Endometrial microvascular endothelial cells (primary cell): ENCODE measurements around the gene KRTAP20-2. TPM values are rescaled to one million over a fixed set of nuclear protein-coding genes. Genes with fewer than 3 reads are reported as not detected.

Experiments used
- in situ Hi-C: cut with HindIII; loops from 2 replicates; pipeline ENCODE4 v1.10.0; 2017; ENCODE audit warnings: low sequenced_read_pairs, low pct_unique_long_range_greater_than_20kb; ENCODE audit errors: inconsistent ontology term
- total RNA-seq: library from RNA; depleted of rRNA; stranded (reverse); fragments of >200 nt; gene quantifications from one replicate; pipeline ENCODE4 v1.2.3, GENCODE V29; 2015; ENCODE audit errors: inconsistent ontology term

Gene KRTAP20-2
- not detected for total RNA-seq

GRCh38 chr21:30634906-30635305 is at the start of gene KRTAP20-2:
KRTAP20-2 (plus strand) TSS chr21:30635206; CDS start chr21:30635264, 58 bp downstream.
- in situ Hi-C loops: no loop called here

GRCh38 chr21:30590297-30590696 is 44.7 kb upstream of the KRTAP20-2 start, which contains the start of gene KRTAP22-2:
KRTAP22-2 (minus strand) TSS chr21:30590397.
- in situ Hi-C loops: no loop called here

GRCh38 chr21:30592140-30592539 is 42.9 kb upstream of the KRTAP20-2 start, which contains the start of gene KRTAP6-3:
KRTAP6-3 (plus strand) TSS chr21:30592440; CDS start chr21:30592446, 6 bp downstream.
- in situ Hi-C loops: no loop called here

GRCh38 chr21:30598802-30599201 is 36.2 kb upstream of the KRTAP20-2 start, which contains the start of gene KRTAP6-2:
KRTAP6-2 (minus strand) TSS chr21:30598902; CDS start chr21:30598874, 28 bp downstream.
- in situ Hi-C loops: no loop called here

GRCh38 chr21:30600787-30601186 is 34.2 kb upstream of the KRTAP20-2 start, which contains the start of gene KRTAP22-1:
KRTAP22-1 (plus strand) TSS chr21:30601087.
- in situ Hi-C loops: no loop called here

- in situ Hi-C loops: no loop called here
These were observed 29.0 kb upstream of the KRTAP20-2 start for GRCh38 chr21:30605968-30606367.

GRCh38 chr21:30612132-30612531 is 22.9 kb upstream of the KRTAP20-2 start:
- in situ Hi-C loops: no loop called here

GRCh38 chr21:30613836-30614235 is 21.2 kb upstream of the KRTAP20-2 start, which contains the start of gene KRTAP6-1:
KRTAP6-1 (minus strand) TSS chr21:30613930; CDS start chr21:30613904, 26 bp downstream.
- in situ Hi-C loops: no loop called here

- in situ Hi-C loops: no loop called here
These were observed 19.8 kb upstream of the KRTAP20-2 start for GRCh38 chr21:30615199-30615598.

- in situ Hi-C loops: no loop called here
These were observed 18.9 kb upstream of the KRTAP20-2 start, which contains the start of gene KRTAP20-1 for GRCh38 chr21:30616125-30616524. KRTAP20-1 (plus strand) TSS chr21:30616425; CDS start chr21:30616455, 30 bp downstream.

- in situ Hi-C loops: no loop called here
These were observed 14.9 kb upstream of the KRTAP20-2 start for GRCh38 chr21:30620080-30620479.

GRCh38 chr21:30620522-30620921 is 14.5 kb upstream of the KRTAP20-2 start, which contains the start of gene KRTAP20-4:
KRTAP20-4 (plus strand) TSS chr21:30620627.
- in situ Hi-C loops: no loop called here

- in situ Hi-C loops: no loop called here
These were observed 11.6 kb upstream of the KRTAP20-2 start for GRCh38 chr21:30623362-30623761.

GRCh38 chr21:30625449-30626165 is 9.4 kb upstream of the KRTAP20-2 start:
- in situ Hi-C loops: no loop called here

GRCh38 chr21:30628109-30628508 is 6.9 kb upstream of the KRTAP20-2 start:
- in situ Hi-C loops: no loop called here

GRCh38 chr21:30629200-30629599 is 5.8 kb upstream of the KRTAP20-2 start:
- in situ Hi-C loops: no loop called here

GRCh38 chr21:30638686-30639085 is 3.7 kb downstream of the KRTAP20-2 start:
- in situ Hi-C loops: no loop called here

GRCh38 chr21:30642564-30642963 is 7.6 kb downstream of the KRTAP20-2 start, which contains the start of gene KRTAP20-3:
KRTAP20-3 (plus strand) TSS chr21:30642864.
- in situ Hi-C loops: no loop called here

- in situ Hi-C loops: no loop called here
These were observed 12.0 kb downstream of the KRTAP20-2 start for GRCh38 chr21:30646904-30647414.

GRCh38 chr21:30652891-30653290 is 17.9 kb downstream of the KRTAP20-2 start:
- in situ Hi-C loops: no loop called here
